ENCODE results near the gene CNPY4.

CNPY4 gene

GRCh38 chr7:100106633-100107032, 12.8 kb upstream of the CNPY4 start:
- DNase-seq (ENCODE audit: low read depth in 2 of 2): no peak

GRCh38 chr7:100107125-100107737, 12.2 kb upstream of the CNPY4 start:
- TF ChIP-seq CTCF (IDR thresholded peaks at IDR 0.05; ENCODE audit: low read depth, low read length): no peak
- DNase-seq (ENCODE audit: low read depth in 2 of 2): no peak
- no peak overlapping the region for H3K4me3 ChIP-seq (replicated peaks in 1 of 2; ENCODE audit: low read depth in 2 of 2, low read length in 2 of 2)

More at GRCh38 chr7:100106633-100107032, 12.8 kb upstream of the CNPY4 start:
- H3K4me3 ChIP-seq (replicated peaks in 1 of 2; ENCODE audit: low read depth in 2 of 2, low read length in 2 of 2): no peak overlapping the region
- TF ChIP-seq CTCF (IDR thresholded peaks at IDR 0.05; ENCODE audit: low read depth, low read length): no peak

GRCh38 chr7:100107890-100108289, 11.5 kb upstream of the CNPY4 start:
- no peak overlapping the region for H3K4me3 ChIP-seq (replicated peaks in 1 of 2; ENCODE audit: low read depth in 2 of 2, low read length in 2 of 2)
- TF ChIP-seq CTCF (IDR thresholded peaks at IDR 0.05; ENCODE audit: low read depth, low read length): no peak
- no peak for DNase-seq (ENCODE audit: low read depth in 2 of 2)

GRCh38 chr7:100109521-100110163, 9.8 kb upstream of the CNPY4 start:
- TF ChIP-seq CTCF (IDR thresholded peaks at IDR 0.05; ENCODE audit: low read depth, low read length): no peak
- no peak overlapping the region for H3K4me3 ChIP-seq (replicated peaks in 1 of 2; ENCODE audit: low read depth in 2 of 2, low read length in 2 of 2)
- DNase-seq (ENCODE audit: low read depth in 2 of 2): no peak

GRCh38 chr7:100111156-100111555, 8.3 kb upstream of the CNPY4 start:
- no peak for DNase-seq (ENCODE audit: low read depth in 2 of 2)
- no peak for TF ChIP-seq CTCF (IDR thresholded peaks at IDR 0.05; ENCODE audit: low read depth, low read length)
- no peak overlapping the region for H3K4me3 ChIP-seq (replicated peaks in 1 of 2; ENCODE audit: low read depth in 2 of 2, low read length in 2 of 2)

- no peak for TF ChIP-seq CTCF (IDR thresholded peaks at IDR 0.05; ENCODE audit: low read depth, low read length)
Observed at GRCh38 chr7:100111914-100112313, 7.5 kb upstream of the CNPY4 start.

More at GRCh38 chr7:100111914-100112313, 7.5 kb upstream of the CNPY4 start:
- no peak for DNase-seq (ENCODE audit: low read depth in 2 of 2)
- no peak overlapping the region for H3K4me3 ChIP-seq (replicated peaks in 1 of 2; ENCODE audit: low read depth in 2 of 2, low read length in 2 of 2)
